RPMI8226 (cell line): ENCODE measurements around the gene TSPAN9.

Experiments used
- DNase-seq: peaks from one replicate; pipeline ENCODE4 v3.0.0-alpha.2; 2015

The TSPAN9 gene

DNA sequence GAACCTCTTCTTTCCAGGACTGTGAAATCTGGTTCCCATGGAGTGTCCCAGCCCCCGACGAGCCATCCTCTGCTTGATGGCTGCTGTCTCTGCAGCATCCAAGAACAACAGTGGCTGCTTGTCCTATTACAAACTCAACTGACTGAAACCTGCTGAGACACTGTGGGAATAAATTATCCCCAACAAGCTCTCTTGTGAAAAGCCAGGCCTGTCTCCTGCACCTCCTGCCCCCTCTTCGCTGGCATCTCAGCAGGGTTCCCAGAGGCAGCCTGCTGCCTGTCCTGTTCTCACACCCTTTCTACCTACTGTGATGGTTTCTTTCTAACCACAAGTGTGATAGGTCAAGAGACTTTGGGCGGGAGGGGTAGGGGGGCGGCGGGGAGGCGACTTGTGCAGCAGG, 180.2 kb downstream of the TSPAN9 start:
- DNase-seq: no peak

- DNase-seq: no peak
These were observed 182.8 kb downstream of the TSPAN9 start for GRCh38 chr12:3259973-3260372.

DNA sequence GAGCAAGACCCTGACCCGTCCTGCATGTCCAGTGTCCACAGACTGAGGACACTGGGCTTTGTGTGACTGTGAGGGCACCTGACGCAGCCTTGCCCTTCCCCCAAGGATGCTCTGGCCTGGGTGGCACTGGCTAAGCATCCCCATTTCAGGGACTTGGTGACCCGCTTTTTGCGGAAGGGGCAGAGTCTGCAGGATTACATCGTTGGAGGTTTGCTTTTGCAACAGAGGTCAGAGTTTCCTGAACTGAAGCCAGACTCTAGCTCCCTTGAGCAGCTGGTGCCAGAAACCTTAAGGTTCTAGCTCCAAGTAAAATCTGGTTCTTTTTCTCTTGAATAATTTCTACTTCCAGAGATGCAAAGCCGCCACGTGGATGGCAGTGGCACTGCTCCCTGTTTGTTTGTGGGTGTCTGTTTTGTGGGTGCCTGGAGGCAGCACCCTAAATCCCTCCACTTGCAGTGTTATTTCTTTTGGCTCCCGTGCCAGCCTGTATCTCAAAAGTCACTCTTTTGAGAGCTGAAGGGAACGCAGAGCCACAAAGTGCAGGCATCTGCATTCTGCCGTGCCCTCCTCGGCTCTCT, 184.7 kb downstream of the TSPAN9 start:
- peak; percentile 17 for DNase-seq

GRCh38 chr12:3262470-3262869, 185.3 kb downstream of the TSPAN9 start:
- DNase-seq: no peak

GRCh38 chr12:3263282-3263681, 186.1 kb downstream of the TSPAN9 start:
- no peak for DNase-seq

DNA sequence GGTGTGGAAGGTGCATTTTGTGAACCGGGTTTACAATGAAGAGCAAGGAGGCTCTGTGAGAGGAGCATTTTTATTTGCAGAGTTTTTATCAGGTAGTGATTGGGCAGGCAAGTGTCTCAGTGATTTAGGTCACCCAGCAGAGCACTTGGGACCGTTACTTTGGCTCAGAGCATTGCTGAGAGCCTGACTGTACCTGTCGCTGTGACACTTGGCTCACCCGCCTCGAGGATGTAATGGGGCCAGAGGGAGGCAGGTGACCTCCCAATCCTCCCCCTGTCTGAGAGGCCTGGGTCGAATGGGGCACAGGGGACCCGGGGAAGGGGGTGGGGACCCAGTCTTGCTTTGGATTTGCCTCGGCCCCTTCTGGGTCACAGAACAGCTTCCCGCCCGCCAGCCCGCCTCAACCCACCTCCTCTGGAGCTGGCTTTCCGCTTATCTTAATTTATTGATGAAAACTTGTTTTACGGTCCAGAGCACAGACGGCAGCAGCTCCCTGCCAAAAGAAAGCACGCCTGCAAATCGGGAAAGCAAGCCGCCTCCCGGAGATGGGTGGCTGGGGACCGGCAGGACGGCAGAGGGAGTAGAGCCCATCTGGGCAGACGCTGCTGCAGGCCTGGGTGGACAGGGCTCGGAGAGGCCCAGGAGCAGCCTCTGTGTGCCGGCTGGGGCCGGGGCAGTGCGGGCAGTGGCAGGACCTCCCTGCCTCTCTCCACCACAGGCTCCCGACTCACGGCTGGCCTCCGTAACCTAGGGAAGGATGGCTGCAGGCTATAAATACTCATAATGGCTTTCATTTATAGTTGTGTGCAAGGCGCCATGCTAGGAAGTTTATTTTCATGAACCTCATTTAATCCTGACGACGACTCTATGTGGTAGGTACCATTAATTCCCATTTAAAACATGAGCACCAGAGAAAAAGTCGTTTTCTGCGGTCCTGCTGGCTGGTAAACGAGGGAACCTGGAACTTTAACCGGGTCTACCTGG, 187.1 kb downstream of the TSPAN9 start:
- no peak for DNase-seq

- DNase-seq: no peak
These were observed 188.2 kb downstream of the TSPAN9 start for GRCh38 chr12:3265406-3265805.

DNA sequence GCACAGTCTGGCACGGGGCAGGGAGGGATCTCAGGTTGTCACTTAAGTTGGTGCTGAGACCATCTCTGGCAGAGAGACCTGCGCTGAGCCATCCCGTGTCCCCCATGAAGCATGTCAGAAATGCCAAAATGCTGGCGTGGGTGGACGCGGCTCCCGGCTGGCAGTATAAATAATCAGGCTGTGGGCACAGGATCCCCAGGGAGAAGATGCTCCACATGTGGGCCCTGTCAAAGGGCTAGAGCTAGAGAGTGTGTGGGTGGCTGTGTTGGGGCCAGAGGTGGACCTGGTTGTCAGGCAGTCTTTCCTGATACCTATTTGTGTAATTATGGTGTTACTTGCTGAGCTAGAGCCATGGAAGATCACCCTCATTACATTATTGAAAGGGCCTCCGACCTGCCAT, 189.5 kb downstream of the TSPAN9 start:
- no peak for DNase-seq

DNA sequence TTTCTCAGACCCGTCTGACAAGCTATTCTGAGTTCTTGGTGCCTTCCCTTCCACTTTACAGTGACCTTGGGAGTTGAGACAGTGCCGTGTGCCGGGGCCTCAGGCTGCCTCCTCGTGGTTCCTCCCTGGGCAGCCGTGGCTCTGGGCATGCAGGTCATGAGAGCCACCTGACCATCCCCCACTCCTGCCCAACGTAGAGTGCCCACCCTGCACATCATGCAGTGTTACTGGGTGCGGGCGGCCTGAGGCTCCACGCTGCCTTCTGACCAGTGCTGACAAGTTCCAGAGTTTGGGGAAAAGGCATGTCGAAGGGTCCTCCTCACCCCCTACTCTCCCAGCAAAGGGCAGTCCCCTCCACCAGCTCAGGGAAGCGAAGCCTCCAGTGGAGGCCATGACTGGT, 190.5 kb downstream of the TSPAN9 start:
- no peak for DNase-seq

DNA sequence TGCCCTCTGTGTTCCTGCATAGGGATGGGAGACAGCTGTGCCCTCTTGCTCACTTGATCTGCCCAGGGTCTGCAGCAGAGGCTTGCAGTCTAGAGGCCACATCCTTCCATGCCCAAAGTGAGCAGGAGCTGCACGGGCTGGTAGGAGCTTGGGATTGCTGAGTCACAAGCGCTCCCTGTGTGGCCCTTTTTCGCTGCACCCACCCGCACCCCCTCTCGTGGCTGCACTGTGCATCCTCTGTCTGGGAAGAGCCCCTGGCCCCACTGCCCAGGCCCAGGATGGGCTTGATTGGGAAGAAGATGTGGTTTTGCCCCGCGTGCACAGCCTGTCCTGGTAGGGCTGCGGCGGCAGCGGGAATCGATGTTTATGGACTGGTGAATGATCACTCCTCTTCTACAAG, 192.4 kb downstream of the TSPAN9 start:
- no peak for DNase-seq

GRCh38 chr12:3271146-3271545, 194.0 kb downstream of the TSPAN9 start:
- no peak for DNase-seq

DNA sequence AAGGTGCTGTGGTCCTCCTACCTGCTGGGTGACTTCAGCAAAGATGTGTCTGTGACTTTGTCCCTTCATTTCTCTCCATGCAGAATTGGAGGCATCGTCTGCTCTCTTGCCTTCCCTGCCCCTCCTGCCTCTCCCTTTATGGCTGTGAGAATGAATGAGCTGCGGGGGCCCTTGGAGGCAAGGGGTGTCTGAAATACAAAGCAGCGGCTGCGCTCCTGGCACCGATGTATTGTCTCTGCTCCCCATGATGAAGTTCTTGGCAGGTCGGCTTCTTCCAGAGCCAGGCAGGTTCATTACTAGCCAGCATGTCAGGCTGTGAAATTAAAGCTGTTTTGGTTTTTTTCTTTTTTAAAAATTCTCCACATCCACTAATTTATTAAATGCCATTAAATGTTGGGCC, 194.5 kb downstream of the TSPAN9 start:
- no peak for DNase-seq

- no peak for DNase-seq
These were observed 195.8 kb downstream of the TSPAN9 start for GRCh38 chr12:3272958-3273357.

- DNase-seq: no peak
These were observed 196.3 kb downstream of the TSPAN9 start for GRCh38 chr12:3273409-3273853.

DNA sequence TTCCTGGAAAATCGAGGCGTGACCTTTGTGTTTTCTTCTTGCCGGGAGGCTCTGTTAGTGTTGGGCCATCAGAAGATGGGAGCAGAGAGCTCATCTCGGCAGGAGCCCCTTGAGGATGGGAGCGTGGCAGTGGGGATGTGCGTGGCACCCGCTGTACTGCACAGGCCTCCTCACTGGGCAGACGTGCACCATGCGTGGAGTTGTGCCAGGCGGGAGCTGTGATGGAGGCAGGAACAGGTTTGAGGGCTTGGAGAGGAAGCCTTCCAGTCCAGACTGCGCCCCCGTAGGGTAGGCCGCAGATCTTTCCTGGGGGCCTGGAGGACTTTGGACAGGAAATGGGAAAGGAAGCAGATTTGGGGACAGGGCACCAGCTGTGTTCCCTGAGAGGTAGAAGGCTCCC, 197.5 kb downstream of the TSPAN9 start:
- DNase-seq: no peak

GRCh38 chr12:3275171-3276041, 198.2 kb downstream of the TSPAN9 start:
- DNase-seq: peak; percentile 81

- no peak for DNase-seq
These were observed 199.0 kb downstream of the TSPAN9 start for GRCh38 chr12:3276226-3276625.

- no peak for DNase-seq
These were observed 200.2 kb downstream of the TSPAN9 start for GRCh38 chr12:3277306-3277943.

GRCh38 chr12:3278681-3279414, 201.7 kb downstream of the TSPAN9 start:
- DNase-seq: no peak

DNA sequence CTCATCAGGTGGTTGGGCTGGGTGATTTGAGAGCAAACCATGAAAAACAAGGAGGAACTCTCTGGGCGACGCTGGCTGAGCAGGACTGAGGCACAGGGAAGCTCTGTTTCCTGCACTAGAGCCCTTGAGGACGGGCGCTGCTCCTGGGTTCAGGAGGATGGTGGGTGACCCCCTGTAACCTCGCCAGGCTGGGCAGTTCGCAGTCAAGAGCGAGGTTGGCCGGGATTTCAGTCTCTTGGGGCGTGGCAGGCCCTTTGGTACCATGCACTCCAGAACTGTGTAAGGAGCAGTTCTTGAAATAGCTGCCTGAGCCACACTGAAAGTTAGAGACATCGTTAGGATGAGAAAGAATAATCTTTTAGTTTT, 202.2 kb downstream of the TSPAN9 start:
- no peak for DNase-seq

- DNase-seq: no peak
These were observed 202.7 kb downstream of the TSPAN9 start for GRCh38 chr12:3279832-3280231.

DNA sequence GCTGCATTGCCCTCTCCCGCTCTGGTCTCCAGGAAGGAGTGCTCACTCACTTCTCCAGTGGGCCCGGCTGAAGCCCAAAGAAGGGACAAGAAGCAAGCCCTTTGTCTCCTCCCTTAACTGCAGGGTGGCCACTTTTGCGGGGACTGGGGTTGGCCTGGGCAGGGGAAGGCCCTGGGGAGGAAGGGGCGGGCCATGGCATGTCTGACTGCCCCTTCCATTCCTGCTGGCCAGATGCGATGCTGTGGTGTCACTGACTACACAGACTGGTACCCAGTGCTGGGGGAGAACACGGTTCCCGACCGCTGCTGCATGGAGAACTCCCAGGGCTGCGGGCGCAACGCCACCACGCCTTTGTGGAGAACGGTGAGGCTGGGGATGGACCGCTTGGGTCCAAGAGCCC, 203.8 kb downstream of the TSPAN9 start:
- DNase-seq: no peak
